Measurements from ENCODE around the gene STX17.

The STX17 gene

DNA sequence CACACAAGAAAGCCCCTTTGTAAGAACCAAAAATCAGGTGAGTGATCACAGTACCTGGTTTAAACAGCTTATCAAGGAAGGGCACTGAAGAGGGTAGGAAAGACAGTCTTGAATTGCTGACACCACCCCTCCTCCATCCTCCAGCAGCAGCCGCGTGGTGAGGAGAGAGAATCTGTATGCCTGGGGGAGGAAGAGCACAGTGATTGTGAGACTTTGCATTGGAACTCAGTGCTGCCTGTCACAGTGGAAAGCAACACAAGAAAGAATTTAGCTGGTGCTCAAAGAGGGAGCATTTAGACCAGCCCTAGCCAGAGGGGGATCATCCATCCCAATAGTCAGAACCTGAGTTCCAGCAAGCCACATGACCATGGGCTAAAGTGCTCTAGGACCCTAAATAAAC lies 11.6 kb upstream of the STX17 start:
- TF ChIP-seq, protein P1, sequence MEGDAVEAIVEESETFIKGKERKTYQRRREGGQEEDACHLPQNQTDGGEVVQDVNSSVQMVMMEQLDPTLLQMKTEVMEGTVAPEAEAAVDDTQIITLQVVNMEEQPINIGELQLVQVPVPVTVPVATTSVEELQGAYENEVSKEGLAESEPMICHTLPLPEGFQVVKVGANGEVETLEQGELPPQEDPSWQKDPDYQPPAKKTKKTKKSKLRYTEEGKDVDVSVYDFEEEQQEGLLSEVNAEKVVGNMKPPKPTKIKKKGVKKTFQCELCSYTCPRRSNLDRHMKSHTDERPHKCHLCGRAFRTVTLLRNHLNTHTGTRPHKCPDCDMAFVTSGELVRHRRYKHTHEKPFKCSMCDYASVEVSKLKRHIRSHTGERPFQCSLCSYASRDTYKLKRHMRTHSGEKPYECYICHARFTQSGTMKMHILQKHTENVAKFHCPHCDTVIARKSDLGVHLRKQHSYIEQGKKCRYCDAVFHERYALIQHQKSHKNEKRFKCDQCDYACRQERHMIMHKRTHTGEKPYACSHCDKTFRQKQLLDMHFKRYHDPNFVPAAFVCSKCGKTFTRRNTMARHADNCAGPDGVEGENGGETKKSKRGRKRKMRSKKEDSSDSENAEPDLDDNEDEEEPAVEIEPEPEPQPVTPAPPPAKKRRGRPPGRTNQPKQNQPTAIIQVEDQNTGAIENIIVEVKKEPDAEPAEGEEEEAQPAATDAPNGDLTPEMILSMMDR (conservative IDR thresholded peaks at IDR 0.05; ENCODE audit: low read depth) = no peak
- H3K27ac ChIP-seq = no peak overlapping the region
- POLR2A ChIA-PET (ENCODE audit: low non-redundant PET) = no interaction called here
- CTCF ChIA-PET = no interaction called here
- no peak for DNase-seq (ENCODE audit: low spot score)

DNA sequence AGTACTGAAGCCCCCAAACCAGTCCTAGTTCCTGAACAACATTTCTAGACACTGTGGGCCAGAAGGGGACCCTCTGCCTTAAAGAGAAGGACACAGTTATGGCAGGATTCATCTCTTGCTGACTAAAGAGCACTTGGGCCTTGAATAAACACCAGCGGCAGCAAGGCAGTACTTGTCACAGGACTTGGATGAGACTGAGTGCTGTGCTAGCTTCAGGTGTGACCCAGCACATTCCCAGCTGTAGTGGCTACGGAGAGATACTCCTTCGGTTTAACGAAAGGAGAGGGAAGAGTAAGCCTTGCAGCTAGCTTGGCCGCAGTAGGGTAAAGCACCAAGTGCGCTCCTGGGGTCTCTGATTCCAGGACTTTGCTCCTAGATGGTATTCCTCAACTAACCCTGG lies 10.9 kb upstream of the STX17 start:
- TF ChIP-seq, protein P1 (conservative IDR thresholded peaks at IDR 0.05; ENCODE audit: low read depth) = no peak
- ChIA-PET POLR2A (ENCODE audit: low non-redundant PET) (no interaction called here), CTCF (no interaction called here)
- H3K27ac ChIP-seq = no peak overlapping the region
- no peak for DNase-seq (ENCODE audit: low spot score)

DNA sequence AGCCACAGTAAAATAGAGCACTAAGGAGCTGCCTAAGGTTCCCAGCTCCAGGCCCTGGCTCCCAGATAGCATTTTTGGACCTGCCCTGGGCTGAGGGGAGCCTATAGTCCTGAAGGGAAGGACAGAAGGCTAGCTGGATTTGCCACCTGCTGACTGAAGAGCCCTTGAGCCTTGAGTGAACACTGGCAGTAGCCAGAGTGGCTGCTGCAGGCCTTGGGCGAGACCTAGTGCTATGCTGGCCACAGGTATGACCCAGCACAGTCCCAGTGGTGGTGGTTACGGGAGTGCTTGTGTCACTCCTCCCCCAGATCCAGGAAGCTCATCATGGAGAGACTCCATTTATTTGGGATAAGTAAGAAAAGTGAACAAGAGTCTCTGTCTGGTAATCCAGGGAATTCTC lies 10.3 kb upstream of the STX17 start:
- CTCF ChIA-PET = no interaction called here
- no peak for DNase-seq (ENCODE audit: low spot score)
- POLR2A ChIA-PET (ENCODE audit: low non-redundant PET) = no interaction called here
- no peak overlapping the region for H3K27ac ChIP-seq
- TF ChIP-seq, protein P1 (conservative IDR thresholded peaks at IDR 0.05; ENCODE audit: low read depth) = no peak

DNA sequence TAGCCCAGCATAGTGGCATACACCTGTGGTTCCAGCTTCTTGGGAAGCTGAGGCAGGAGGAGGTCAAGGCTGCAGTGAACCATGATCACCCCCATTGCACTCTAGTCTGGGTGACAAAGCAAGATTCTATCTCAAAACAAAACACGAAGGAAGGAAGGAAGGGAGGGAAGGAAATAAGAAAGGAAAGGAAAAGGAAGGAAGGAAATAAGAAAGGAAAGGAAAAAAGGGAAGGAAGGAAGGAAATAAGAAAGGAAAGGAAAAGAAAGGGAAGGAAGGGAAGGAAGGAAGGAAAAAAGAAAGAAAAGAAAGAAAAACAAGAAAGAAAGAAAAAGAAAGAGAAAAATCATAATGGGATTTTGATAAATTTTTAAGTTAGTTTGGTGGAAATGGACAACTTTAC lies 3.1 kb upstream of the STX17 start:
- POLR2A ChIA-PET (ENCODE audit: low non-redundant PET) = no interaction called here
- CTCF ChIA-PET = no interaction called here
- H3K27ac ChIP-seq = no peak overlapping the region
- TF ChIP-seq, protein P1 (conservative IDR thresholded peaks at IDR 0.05; ENCODE audit: low read depth) = no peak
- no peak for DNase-seq (ENCODE audit: low spot score)

DNA sequence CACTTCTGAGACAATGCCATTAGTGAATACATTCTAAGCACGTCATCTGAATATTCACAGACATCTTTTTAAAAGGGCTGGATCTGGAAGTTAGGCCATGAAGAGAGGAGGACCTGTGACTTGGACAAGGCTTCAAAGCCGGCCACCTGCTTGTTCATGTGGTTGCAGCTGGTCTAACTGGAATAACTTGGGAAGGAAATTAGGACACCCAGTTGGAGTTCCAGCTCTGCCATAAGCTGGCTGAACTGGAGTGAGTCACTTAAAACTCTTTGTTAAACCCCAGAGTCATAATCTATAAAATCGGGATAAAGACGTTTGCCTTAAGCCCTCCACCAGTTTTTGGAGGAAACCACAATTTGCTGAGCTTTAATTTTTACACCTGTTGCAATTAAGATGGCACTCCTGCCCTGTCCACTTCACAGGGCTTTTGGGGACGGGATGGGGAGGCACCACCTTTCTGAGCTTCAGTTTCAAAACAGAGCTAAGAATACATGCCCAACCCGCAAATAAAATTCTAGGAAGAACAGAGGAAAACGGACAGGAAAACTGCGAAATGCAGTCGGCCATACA lies 536 bp upstream of the STX17 start:
- ChIA-PET POLR2A (ENCODE audit: low non-redundant PET) (no interaction called here), CTCF (no interaction called here)
- H3K27ac ChIP-seq = peak overlapping the region; percentile 87
- TF ChIP-seq, protein P1 (conservative IDR thresholded peaks at IDR 0.05; ENCODE audit: low read depth) = no peak
- peak; percentile 40 for DNase-seq (ENCODE audit: low spot score)

DNA sequence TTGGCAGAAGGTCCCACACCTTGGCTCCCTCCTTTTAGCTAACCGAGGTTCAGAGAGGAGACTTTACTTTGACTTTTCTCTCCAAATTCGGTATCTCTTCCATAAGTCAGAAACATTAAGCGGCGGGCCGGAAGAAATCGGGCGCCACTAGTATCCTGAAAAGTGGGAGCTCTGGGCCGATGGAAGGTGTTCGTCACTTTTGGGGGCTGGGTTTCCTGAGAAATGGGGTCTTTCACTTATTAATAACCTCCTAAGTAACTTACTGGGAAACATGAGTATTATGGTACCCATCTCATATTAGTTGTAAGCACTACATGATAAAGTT lies 716 bp downstream of the STX17 start:
- DNase-seq (ENCODE audit: low spot score) = no peak
- ChIA-PET POLR2A (ENCODE audit: low non-redundant PET) (no interaction called here), CTCF (no interaction called here)
- peak overlapping the region; percentile 87 for H3K27ac ChIP-seq
- TF ChIP-seq, protein P1 (conservative IDR thresholded peaks at IDR 0.05; ENCODE audit: low read depth) = no peak

DNA sequence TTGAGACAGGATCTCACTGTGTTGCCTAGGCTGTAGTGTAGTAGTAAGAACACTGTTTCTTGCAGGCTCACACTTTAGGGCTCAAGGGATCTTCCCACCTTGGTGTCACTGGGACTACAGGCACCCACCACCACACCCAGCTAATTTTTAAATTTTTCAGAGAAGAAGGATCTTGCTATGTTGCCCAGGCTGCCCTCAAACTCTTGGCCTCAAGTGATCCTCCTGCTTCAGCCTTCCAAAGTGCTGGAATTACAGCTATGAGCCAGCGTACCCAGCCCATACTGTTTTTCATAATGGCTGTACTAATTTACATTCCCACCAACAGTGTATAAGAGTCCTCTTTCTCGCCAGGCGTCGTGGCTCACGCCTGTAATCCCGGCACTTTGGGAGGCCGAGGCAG lies 5.1 kb downstream of the STX17 start:
- POLR2A ChIA-PET (ENCODE audit: low non-redundant PET) = no interaction called here
- no peak overlapping the region for H3K27ac ChIP-seq
- CTCF ChIA-PET = interaction anchor here (0.6 kb wide), 1 partner anchor 686 kb away, joined by 3 read pairs; no protein-coding TSS in a partner anchor
- DNase-seq (ENCODE audit: low spot score) = no peak
- TF ChIP-seq, protein P1 (conservative IDR thresholded peaks at IDR 0.05; ENCODE audit: low read depth) = no peak
